HCEC 1CT (cell line): ENCODE results near the gene ANO7.

Experiments used
- DNase-seq: peaks from one replicate; pipeline ENCODE4 v3.0.0-alpha.2; 2017

The ANO7 gene

DNA sequence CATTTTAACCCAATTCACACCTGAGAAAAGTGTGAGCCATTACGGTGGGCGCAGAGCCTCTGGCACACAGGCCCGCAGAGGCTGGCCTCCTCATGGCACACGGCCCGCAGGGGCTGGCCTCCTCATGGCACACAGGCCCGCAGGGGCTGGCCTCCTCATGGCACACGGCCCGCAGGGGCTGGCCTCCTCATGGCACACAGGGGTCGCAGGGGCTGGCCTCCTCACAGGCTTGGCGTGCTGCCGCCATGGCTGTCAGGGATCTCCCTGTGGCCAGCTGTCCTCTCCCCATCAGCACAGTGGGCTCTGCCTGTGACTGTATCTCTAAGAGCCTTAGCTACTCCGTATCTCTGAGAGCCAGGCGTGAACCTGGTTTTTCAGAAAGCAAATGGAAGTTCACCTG is 24.6 kb downstream of the ANO7 start:
- no peak for DNase-seq

DNA sequence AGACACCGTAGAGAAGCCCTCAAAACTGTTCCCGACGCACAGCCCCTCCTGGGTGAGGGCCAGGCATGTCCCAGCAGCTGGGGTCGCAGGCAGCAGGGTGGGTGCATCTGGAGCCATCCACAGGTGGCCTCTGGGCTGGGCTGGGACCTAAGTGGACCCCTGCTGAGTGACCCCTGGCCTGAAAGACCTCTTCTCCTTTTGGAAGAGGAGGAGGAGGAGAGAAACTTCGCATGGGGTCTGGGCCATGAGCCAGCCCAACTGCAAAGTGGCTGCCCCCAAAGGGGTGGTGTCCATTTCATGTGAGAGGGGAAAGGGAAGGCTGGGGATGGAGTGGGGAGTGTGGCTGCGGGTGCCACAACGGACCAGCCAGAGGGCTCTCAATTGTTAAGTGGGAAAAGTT is 25.1 kb downstream of the ANO7 start:
- no peak for DNase-seq

GRCh38 chr2:241214209-241214608 is 25.7 kb downstream of the ANO7 start:
- DNase-seq, result no peak

DNA sequence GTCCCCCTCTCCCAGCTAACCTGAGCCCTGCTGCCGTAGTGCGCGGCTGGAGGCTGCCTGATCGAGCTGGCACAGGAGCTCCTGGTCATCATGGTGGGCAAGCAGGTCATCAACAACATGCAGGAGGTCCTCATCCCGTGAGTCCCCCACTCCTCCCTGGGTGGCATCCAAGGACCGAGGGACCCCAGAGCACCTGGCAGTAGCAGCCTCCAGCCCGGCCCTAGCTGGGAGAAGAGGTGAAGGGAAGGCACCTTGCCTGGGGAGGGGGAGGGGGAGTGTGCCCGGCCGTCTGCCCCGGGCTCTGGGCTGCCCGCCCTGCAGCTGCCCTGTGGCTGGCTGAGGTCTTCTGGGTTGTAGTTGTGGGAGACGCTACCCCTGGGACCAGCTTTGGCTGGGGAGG is 26.3 kb downstream of the ANO7 start:
- no peak for DNase-seq

DNA sequence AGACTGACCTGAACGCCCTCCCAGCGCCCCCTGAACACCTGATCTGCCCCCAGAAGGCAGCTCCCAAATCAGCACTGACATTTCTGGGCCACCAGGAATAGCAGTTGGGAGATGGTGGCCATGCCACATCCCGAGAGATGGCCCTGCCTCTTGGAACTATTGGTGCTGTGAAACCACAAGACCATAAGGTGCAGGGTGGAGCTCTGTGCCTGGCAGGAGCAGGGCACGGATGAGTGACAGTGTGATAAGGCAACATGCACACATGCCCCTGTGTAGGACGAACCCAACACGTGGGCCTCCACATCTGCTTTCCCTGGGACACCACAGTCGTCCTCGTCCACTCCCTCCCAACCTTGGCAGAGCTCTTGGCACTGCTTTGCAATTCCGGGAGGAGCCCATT is 26.9 kb downstream of the ANO7 start:
- DNase-seq, result no peak

DNA sequence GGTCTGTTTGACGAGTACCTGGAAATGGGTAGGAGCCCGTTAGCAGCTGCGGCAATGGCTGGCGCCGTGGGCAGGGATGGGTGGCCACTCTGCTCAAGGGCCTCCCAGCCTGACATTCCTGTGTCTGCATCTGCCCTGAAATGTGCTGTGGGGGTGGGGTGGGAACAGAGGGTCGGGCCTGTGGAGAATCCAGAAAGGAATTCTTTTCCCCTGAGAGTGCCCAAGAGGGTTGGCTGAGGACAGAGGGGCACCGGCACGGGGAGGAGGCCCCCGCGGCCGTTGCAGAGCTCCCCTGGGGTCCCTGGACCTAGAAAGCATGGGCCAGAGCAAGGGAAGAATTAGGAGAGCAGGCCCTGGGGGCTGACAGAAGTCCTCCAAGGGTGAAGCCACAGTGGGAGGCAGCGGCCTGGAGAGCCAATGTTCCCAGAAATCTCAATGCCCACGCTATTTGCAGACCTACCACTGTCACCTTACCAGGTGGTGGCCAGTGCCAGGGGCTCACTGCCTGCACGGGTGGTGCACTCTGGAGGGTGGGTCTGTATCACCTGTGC is 27.8 kb downstream of the ANO7 start:
- DNase-seq, result no peak

- DNase-seq, result peak; percentile 54
Measured at GRCh38 chr2:241217320-241218031, 29.0 kb downstream of the ANO7 start.

GRCh38 chr2:241218131-241219029 is 29.9 kb downstream of the ANO7 start:
- DNase-seq, result peak; percentile 37

DNA sequence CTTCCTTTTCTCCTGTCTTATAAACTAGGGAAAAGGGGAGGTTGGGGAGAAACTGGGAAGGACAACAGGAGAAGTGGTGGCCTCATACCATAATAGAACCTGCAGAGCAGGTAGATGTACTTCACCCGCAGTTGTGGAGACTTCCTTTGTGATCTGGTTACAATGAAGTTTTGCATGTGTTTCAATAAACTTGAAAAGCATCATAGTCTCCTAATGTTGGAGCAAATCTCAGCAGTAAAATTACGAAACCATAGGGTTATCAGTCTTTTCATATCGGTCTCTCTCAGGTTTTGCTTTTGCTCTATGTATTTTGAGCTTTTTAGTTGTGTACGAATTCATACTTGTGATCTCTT is 30.5 kb downstream of the ANO7 start:
- DNase-seq, result no peak

DNA sequence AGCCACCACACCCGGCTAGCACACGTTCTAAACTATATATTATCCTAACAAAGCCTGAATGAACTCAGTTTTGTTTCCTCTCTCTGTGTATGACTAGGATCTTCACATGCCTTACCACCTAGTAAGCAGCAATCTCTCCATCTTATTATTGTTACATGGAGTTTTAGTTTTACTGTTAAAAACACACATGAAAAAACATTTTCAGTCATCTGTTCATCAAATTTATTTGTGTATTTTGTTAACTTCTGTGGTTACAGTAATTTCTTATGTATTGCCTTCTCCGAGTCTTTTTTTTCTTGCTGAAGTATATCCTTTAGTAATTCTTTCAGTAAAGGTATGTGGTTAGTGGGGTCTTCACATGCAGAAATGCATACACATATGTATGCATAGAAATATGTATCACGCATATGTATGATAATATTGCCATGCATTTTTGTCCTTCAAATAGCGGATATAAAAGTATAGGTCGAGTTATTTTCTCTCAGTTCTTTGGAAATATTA is 31.4 kb downstream of the ANO7 start:
- no peak for DNase-seq

GRCh38 chr2:241223211-241224017 is 34.9 kb downstream of the ANO7 start:
- no peak for DNase-seq

- DNase-seq, result no peak
Measured at GRCh38 chr2:241224018-241224850, 35.8 kb downstream of the ANO7 start.

DNA sequence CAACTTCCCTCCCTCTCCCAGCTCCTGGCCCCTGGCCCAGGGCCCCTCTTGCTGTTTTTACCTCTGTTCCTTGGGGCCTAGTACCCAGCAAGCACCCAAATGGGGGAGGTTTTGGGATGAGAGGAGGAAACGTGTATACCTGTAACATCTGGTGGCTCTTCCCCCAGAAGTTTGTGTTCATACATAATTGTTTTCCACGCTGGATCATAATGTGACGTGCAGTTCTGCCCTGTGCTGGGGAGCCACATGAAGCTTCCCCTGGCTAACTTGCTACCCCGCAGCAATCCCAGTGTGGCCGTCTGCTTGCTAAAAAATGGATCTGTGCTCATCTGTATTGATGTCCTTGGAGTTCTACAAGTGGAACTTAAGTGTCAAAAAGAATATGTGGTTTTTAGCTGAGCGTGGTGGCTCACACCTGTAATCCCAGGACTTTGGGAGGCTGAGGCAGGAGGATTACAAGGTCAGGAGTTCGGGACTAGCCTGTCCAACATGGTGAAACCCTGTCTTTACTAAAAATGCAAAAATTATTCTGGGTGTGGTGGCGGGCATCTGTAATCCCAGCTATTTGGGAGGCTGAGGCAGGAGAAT is 36.5 kb downstream of the ANO7 start:
- DNase-seq, result no peak

GRCh38 chr2:241225545-241225944 is 37.1 kb downstream of the ANO7 start:
- DNase-seq, result no peak

- no peak for DNase-seq
Measured at GRCh38 chr2:241225983-241226382, 37.5 kb downstream of the ANO7 start.

DNA sequence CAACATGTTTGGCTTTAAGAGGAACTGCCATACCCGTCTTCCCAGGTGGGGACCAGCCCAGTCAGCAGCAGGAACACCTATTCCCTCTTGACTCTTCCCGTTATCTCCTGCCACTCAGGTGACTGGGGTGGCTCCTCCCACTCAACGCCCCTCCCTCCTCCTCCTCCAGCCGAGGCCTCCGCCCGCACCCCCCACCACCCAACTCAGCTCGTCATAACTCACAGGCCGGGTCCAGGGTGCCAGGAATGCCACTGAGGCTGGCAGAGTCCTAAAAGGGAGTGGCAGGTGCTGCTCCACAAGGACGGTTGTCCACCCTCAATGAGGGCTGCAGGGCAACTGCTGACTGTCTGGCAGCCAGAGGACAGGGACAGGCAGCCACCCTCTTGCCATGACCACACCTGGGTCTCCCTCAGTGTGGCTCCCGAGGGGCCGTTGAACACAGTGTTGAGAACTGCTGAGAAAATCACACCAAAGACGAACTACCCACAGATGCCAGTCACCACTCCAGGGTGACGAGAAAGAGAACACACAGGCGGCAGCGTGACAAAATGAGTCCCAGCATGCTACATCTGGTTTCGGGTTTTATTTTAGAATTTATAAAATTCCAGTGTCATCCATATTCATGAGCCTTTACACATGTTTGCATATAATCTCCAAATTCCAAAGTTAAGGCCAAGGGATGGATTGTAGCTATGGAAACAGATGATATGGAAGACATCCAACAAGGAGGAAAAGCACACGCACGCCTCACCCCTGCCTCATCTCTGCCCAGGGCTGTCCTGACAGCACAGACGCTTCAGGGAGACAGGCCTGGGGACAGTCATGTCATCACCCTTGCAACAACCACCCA is 38.5 kb downstream of the ANO7 start:
- DNase-seq, result no peak

DNA sequence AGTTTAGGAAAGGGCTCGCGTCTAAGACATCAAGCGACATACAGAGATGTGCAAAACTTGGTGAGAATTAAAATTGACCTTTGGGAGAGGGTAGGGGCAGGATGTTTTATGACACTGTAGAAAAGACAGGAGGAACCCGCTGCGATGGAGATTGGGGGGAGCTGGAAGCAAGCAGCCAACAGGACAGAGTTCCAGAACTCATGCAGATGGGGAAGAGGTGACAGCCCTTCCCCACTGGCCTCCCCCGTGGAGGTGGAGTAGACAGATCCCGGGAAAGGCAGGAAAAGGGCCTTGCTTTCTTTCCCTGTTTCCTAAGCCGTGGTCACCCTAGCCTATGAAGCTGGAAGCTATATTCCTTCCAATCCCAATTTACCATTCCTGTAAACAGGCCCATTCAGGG is 39.1 kb downstream of the ANO7 start:
- DNase-seq, result no peak

- no peak for DNase-seq
Measured at GRCh38 chr2:241228081-241228859, 39.8 kb downstream of the ANO7 start.

GRCh38 chr2:241228860-241229516 is 40.5 kb downstream of the ANO7 start:
- DNase-seq, result no peak
